Sigmoid colon (tissue), 4 donors: Measurements from ENCODE around the gene SLC28A1.

ENCODE experiments used
- CTCF ChIP-seq, 4 experiments: fragments of 450-650 bp in 3 of 4; fragments of 200-600 bp in 1 of 4; IDR thresholded peaks; one replicate each; pipeline ENCODE4 v1.5.1; 2016 to 2019; ENCODE audit warnings: antibody characterized with exemption in 4 of 4, mild to moderate bottlenecking in 3 of 4, moderate library complexity in 2 of 4
- EP300 ChIP-seq, 4 donors: sonication (generic); formaldehyde crosslinking; IDR thresholded peaks; one replicate each; pipeline ENCODE4 v1.6.1; 2017; ENCODE audit warnings: antibody characterized with exemption in 4 of 4
- POLR2A ChIP-seq, 2 donors: fragments of 450-650 bp; IDR thresholded peaks; one replicate each; pipeline ENCODE4 v1.6.1; 2016; ENCODE audit warnings: antibody characterized with exemption in 2 of 2, mild to moderate bottlenecking in 2 of 2, moderate library complexity in 2 of 2
- POLR2AphosphoS5 ChIP-seq, 4 donors: sonication (generic); formaldehyde crosslinking; IDR thresholded peaks; one replicate each; pipeline ENCODE4 v1.6.1; 2017; ENCODE audit warnings: antibody characterized with exemption in 4 of 4

- TF ChIP-seq POLR2A (IDR thresholded peaks at IDR 0.05) (peak in 1 of 2 donors; percentile 50), CTCF (IDR thresholded peaks at IDR 0.05) (no peak), EP300 (IDR thresholded peaks at IDR 0.05) (peak in 1 of 4 donors; percentile 20), POLR2AphosphoS5 (IDR thresholded peaks at IDR 0.05) (peak in 3 of 4 donors; percentile 26 to 62 (median 61))
Observed at GRCh38 chr15:84980196-84981053, 96.0 kb downstream of the SLC28A1 start.
